ENCODE results near the gene ZNF8. TPM values are rescaled to one million over a fixed set of nuclear protein-coding genes. Genes with fewer than 3 reads are reported as not detected.

Gene ZNF8
- total RNA-seq, 1 experiment from 2014 or later: 4.9 TPM

GRCh38 chr19:58335630-58336029 is 56.9 kb downstream of the ZNF8 start:
- Mint-ChIP-seq H3K4me1 (ENCODE audit: insufficient read depth, unreplicated experiment) (peaks cover 4% of the 10 kb centered on the region), H3K27me3 (ENCODE audit: insufficient read depth, unreplicated experiment) (no peaks in the 10 kb centered on the region), H3K9me3 (ENCODE audit: unreplicated experiment) (peaks cover 7% of the 10 kb centered on the region), H3K4me3 (ENCODE audit: unreplicated experiment) (no peak overlapping the region), H3K36me3 (ENCODE audit: insufficient read depth, unreplicated experiment) (peaks cover 16% of the 10 kb centered on the region), H3K27ac (ENCODE audit: low read depth, unreplicated experiment) (no peak overlapping the region)
- CTCF ChIA-PET: interaction anchor here (0.6 kb wide), 1 partner anchor 177 kb away, joined by 6 read pairs; no protein-coding TSS in a partner anchor
- POLR2A ChIA-PET: interaction anchor here (0.7 kb wide), 1 partner anchor 51 kb away, joined by 3 read pairs; the partner anchor contains the start of gene RPS5
- TF ChIP-seq CTCF (IDR thresholded peaks at IDR 0.05; ENCODE audit: unreplicated experiment): no peak
- intact Hi-C loops (cut with micrococcal nuclease): no loop called here
- no peak for DNase-seq (ENCODE audit: unreplicated experiment)
- BruUV-seq (replicated peaks): no TSS peak

- ChIA-PET POLR2A (interaction anchor here (0.7 kb wide), 1 partner anchor 51 kb away, joined by 3 read pairs; the partner anchor contains the start of gene RPS5), CTCF (interaction anchor here (0.7 kb wide), 1 partner anchor 45 kb away, joined by 3 read pairs; no protein-coding TSS in a partner anchor)
- H3K4me1 Mint-ChIP-seq (ENCODE audit: insufficient read depth, unreplicated experiment): no peaks in the 10 kb centered on the region
- no peaks in the 10 kb centered on the region for H3K27me3 Mint-ChIP-seq (ENCODE audit: insufficient read depth, unreplicated experiment)
- intact Hi-C loops (cut with micrococcal nuclease): no loop called here
- TF ChIP-seq CTCF (IDR thresholded peaks at IDR 0.05; ENCODE audit: unreplicated experiment): no peak
- peaks cover 16% of the 10 kb centered on the region for H3K36me3 Mint-ChIP-seq (ENCODE audit: insufficient read depth, unreplicated experiment)
- BruUV-seq (replicated peaks): no TSS peak
- peaks cover 7% of the 10 kb centered on the region for H3K9me3 Mint-ChIP-seq (ENCODE audit: unreplicated experiment)
- DNase-seq (ENCODE audit: unreplicated experiment): no peak
- no peak overlapping the region for H3K27ac Mint-ChIP-seq (ENCODE audit: low read depth, unreplicated experiment)
- H3K4me3 Mint-ChIP-seq (ENCODE audit: unreplicated experiment): no peak overlapping the region
These were observed 57.5 kb downstream of the ZNF8 start for GRCh38 chr19:58336216-58336615.

GRCh38 chr19:58336820-58337219 is 58.1 kb downstream of the ZNF8 start:
- Mint-ChIP-seq H3K27ac (ENCODE audit: low read depth, unreplicated experiment) (no peak overlapping the region), H3K9me3 (ENCODE audit: unreplicated experiment) (peaks cover 7% of the 10 kb centered on the region), H3K36me3 (ENCODE audit: insufficient read depth, unreplicated experiment) (peaks cover 16% of the 10 kb centered on the region), H3K27me3 (ENCODE audit: insufficient read depth, unreplicated experiment) (no peaks in the 10 kb centered on the region), H3K4me1 (ENCODE audit: insufficient read depth, unreplicated experiment) (no peaks in the 10 kb centered on the region), H3K4me3 (ENCODE audit: unreplicated experiment) (no peak overlapping the region)
- ChIA-PET POLR2A (no interaction called here), CTCF (no interaction called here)
- no TSS peak for BruUV-seq (replicated peaks)
- DNase-seq (ENCODE audit: unreplicated experiment): no peak
- intact Hi-C loops (cut with micrococcal nuclease): no loop called here
- TF ChIP-seq CTCF (IDR thresholded peaks at IDR 0.05; ENCODE audit: unreplicated experiment): no peak

GRCh38 chr19:58338336-58338735 is 59.6 kb downstream of the ZNF8 start:
- Mint-ChIP-seq H3K27ac (ENCODE audit: low read depth, unreplicated experiment) (no peak overlapping the region), H3K27me3 (ENCODE audit: insufficient read depth, unreplicated experiment) (no peaks in the 10 kb centered on the region), H3K4me3 (ENCODE audit: unreplicated experiment) (no peak overlapping the region), H3K9me3 (ENCODE audit: unreplicated experiment) (peaks cover 7% of the 10 kb centered on the region), H3K36me3 (ENCODE audit: insufficient read depth, unreplicated experiment) (peaks cover 16% of the 10 kb centered on the region), H3K4me1 (ENCODE audit: insufficient read depth, unreplicated experiment) (no peaks in the 10 kb centered on the region)
- no peak for DNase-seq (ENCODE audit: unreplicated experiment)
- POLR2A ChIA-PET: no interaction called here
- intact Hi-C loops (cut with micrococcal nuclease): no loop called here
- no peak for TF ChIP-seq CTCF (IDR thresholded peaks at IDR 0.05; ENCODE audit: unreplicated experiment)
- CTCF ChIA-PET: interaction anchor here (1.1 kb wide), 1 partner anchor 26 kb away, joined by 4 read pairs; no protein-coding TSS in a partner anchor
- BruUV-seq (replicated peaks): no TSS peak

Data from MCF 10A (cell line).